ENCODE measurements around the gene ECI1. TPM values are rescaled to one million over a fixed set of nuclear protein-coding genes. Genes with fewer than 3 reads are reported as not detected.

Gene ECI1
- total and polyA plus RNA-seq, 2 experiments from 2014 or later: 118 to 143 TPM

- Histone ChIP-seq H3K79me2 (replicated peaks; ENCODE audit: insufficient read depth) (no peaks in the 10 kb centered on the region), H3F3A (replicated peaks; ENCODE audit: low read depth) (no peaks in the 10 kb centered on the region), H2AFZ (no peak overlapping the region), H3K27ac (ENCODE audit: low read depth) (no peak overlapping the region), H3K36me3 (ENCODE audit: insufficient read depth) (no peaks in the 10 kb centered on the region), H3K4me1 (ENCODE audit: insufficient read depth) (no peaks in the 10 kb centered on the region), H4K20me1 (replicated peaks; ENCODE audit: insufficient read depth) (no peaks in the 10 kb centered on the region), H3K4me3 (no peak overlapping the region), H3K9me2 (ENCODE audit: insufficient read depth) (0 out of 2 replicates have a peak, but pooled peaks cover 7% of the 10 kb centered on the region), H3K27me3 (ENCODE audit: insufficient read depth) (no peaks in the 10 kb centered on the region), H3K4me2 (no peak overlapping the region)
- no peak for DNase-seq (ENCODE audit: low spot score)
- H3K9me3 Mint-ChIP-seq: no peaks in the 10 kb centered on the region
- H3K36me3 Mint-ChIP-seq (ENCODE audit: low read depth): no peaks in the 10 kb centered on the region
- H3K27ac Mint-ChIP-seq: no peak overlapping the region
- peaks cover 17% of the 10 kb centered on the region for H3K27me3 Mint-ChIP-seq (ENCODE audit: insufficient read depth, low read depth, poor library complexity)
- no peak for ATAC-seq
- no peak overlapping the region for H3K4me3 Mint-ChIP-seq
- H3K4me1 Mint-ChIP-seq: no peaks in the 10 kb centered on the region
- TF ChIP-seq JUNB (IDR thresholded peaks at IDR 0.05; ENCODE audit: unreplicated experiment): no peak
- TF ChIP-seq ZNF462 (CRISPR knock-in tag; IDR thresholded peaks at IDR 0.05): no peak
- no peak for TF ChIP-seq CREB1 (CRISPR knock-in tag; IDR thresholded peaks at IDR 0.05; ENCODE audit: low read depth)
- TF ChIP-seq POLR2AphosphoS5 (IDR thresholded peaks at IDR 0.05; ENCODE audit: low read depth): no peak
- no peak for TF ChIP-seq ZNF114 (CRISPR knock-in tag; IDR thresholded peaks at IDR 0.05)
- TF ChIP-seq EZH2phosphoT487 (IDR thresholded peaks at IDR 0.05; ENCODE audit: unreplicated experiment): no peak
- no peak for TF ChIP-seq ETS1 (IDR thresholded peaks at IDR 0.05)
- no peak for TF ChIP-seq NANOG (IDR thresholded peaks at IDR 0.05; ENCODE audit: borderline replicate concordance)
- no peak for TF ChIP-seq STAT1 (IDR thresholded peaks at IDR 0.05; ENCODE audit: unreplicated experiment)
Observed at GRCh38 chr16:2298621-2299020, 47.2 kb upstream of the ECI1 start.

All from GM23338 (cell line).